ENCODE data around the gene PFKFB2.

DNA sequence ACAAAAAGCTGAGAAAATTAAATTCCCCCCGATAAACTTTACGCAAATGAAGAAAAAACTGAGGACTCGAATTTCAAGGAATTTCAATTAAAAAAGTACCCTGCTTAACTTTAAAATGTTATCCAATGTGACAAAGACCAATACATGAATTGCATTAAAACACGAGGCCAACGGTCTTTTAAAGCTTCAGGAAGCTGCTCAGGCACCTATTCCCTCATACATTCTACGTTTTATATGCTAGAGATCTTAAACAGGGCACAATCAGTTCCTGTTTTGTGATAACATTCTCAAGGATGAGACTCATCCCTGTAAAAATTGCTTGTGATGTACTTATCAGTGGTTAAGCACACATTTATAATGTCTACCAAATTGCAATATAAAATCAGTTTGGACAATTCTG, 5.0 kb upstream of the PFKFB2 start:
- TF ChIP-seq, protein P1, sequence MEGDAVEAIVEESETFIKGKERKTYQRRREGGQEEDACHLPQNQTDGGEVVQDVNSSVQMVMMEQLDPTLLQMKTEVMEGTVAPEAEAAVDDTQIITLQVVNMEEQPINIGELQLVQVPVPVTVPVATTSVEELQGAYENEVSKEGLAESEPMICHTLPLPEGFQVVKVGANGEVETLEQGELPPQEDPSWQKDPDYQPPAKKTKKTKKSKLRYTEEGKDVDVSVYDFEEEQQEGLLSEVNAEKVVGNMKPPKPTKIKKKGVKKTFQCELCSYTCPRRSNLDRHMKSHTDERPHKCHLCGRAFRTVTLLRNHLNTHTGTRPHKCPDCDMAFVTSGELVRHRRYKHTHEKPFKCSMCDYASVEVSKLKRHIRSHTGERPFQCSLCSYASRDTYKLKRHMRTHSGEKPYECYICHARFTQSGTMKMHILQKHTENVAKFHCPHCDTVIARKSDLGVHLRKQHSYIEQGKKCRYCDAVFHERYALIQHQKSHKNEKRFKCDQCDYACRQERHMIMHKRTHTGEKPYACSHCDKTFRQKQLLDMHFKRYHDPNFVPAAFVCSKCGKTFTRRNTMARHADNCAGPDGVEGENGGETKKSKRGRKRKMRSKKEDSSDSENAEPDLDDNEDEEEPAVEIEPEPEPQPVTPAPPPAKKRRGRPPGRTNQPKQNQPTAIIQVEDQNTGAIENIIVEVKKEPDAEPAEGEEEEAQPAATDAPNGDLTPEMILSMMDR (IDR thresholded peaks at IDR 0.05; ENCODE audit: low read depth, low read length): no peak
- no peak for TF ChIP-seq EZH2phosphoT487 (IDR thresholded peaks at IDR 0.05; ENCODE audit: low read depth)

Measured in OCI-LY3 (cell line).